GM21786 (cell line): ENCODE data around the gene STT3B.
A peak's percentile ranks its signal among the peaks of the same experiment; 100 is the strongest.
"Not testable (repeated sequence)": the region's sequence is repeated elsewhere in the genome, so short reads cannot be mapped to it uniquely, and the experiment has no call there.

Experiments used
- ATAC-seq: cut with Tn5 transposase; IDR thresholded peaks from one replicate; pipeline ENCODE4 v1.9.1; 2021; ENCODE audit not compliant: unreplicated experiment

Gene STT3B

GRCh38 chr3:31590650-31591049 lies 57.9 kb downstream of the STT3B start:
- no peak for ATAC-seq

- ATAC-seq: no peak
Observed at GRCh38 chr3:31592764-31593163, 60.0 kb downstream of the STT3B start.

GRCh38 chr3:31596176-31596575 lies 63.5 kb downstream of the STT3B start:
- no peak for ATAC-seq

- no peak for ATAC-seq
Observed at GRCh38 chr3:31600431-31600830, 67.7 kb downstream of the STT3B start.

GRCh38 chr3:31605333-31605732 lies 72.6 kb downstream of the STT3B start:
- not testable (repeated sequence) for ATAC-seq

GRCh38 chr3:31606453-31606852 lies 73.7 kb downstream of the STT3B start:
- no peak for ATAC-seq

- no peak for ATAC-seq
Observed at GRCh38 chr3:31610700-31611275, 78.1 kb downstream of the STT3B start.

- no peak for ATAC-seq
Observed at GRCh38 chr3:31613177-31613576, 80.5 kb downstream of the STT3B start.

GRCh38 chr3:31613654-31614053 lies 80.9 kb downstream of the STT3B start:
- no peak for ATAC-seq

- ATAC-seq: no peak
Observed at GRCh38 chr3:31614162-31614921, 81.6 kb downstream of the STT3B start.

- no peak for ATAC-seq
Observed at GRCh38 chr3:31615071-31615875, 82.5 kb downstream of the STT3B start.

GRCh38 chr3:31616711-31617110 lies 84.0 kb downstream of the STT3B start:
- ATAC-seq: no peak

- peak; percentile 29 for ATAC-seq
Observed at GRCh38 chr3:31620656-31621055, 87.9 kb downstream of the STT3B start.

GRCh38 chr3:31621314-31621713 lies 88.6 kb downstream of the STT3B start:
- ATAC-seq: no peak

- peak; percentile 66 for ATAC-seq
Observed at GRCh38 chr3:31622636-31623288, 90.0 kb downstream of the STT3B start.

- peak; percentile 47 for ATAC-seq
Observed at GRCh38 chr3:31624083-31624709, 91.5 kb downstream of the STT3B start.

GRCh38 chr3:31625358-31625757 lies 92.6 kb downstream of the STT3B start:
- no peak for ATAC-seq

GRCh38 chr3:31629054-31629453 lies 96.3 kb downstream of the STT3B start:
- peak; percentile 38 for ATAC-seq

- ATAC-seq: no peak
Observed at GRCh38 chr3:31634476-31634875, 101.8 kb downstream of the STT3B start.

- ATAC-seq: no peak
Observed at GRCh38 chr3:31635545-31635944, 102.8 kb downstream of the STT3B start.

- ATAC-seq: no peak
Observed at GRCh38 chr3:31636049-31636448, 103.3 kb downstream of the STT3B start.
